ENCODE results near the gene TPK1. TPM values are rescaled to one million over a fixed set of nuclear protein-coding genes. Genes with fewer than 3 reads are reported as not detected.

TPK1 gene
- 3.2 TPM for polyA plus RNA-seq (ENCODE audit: insufficient read length)

DNA sequence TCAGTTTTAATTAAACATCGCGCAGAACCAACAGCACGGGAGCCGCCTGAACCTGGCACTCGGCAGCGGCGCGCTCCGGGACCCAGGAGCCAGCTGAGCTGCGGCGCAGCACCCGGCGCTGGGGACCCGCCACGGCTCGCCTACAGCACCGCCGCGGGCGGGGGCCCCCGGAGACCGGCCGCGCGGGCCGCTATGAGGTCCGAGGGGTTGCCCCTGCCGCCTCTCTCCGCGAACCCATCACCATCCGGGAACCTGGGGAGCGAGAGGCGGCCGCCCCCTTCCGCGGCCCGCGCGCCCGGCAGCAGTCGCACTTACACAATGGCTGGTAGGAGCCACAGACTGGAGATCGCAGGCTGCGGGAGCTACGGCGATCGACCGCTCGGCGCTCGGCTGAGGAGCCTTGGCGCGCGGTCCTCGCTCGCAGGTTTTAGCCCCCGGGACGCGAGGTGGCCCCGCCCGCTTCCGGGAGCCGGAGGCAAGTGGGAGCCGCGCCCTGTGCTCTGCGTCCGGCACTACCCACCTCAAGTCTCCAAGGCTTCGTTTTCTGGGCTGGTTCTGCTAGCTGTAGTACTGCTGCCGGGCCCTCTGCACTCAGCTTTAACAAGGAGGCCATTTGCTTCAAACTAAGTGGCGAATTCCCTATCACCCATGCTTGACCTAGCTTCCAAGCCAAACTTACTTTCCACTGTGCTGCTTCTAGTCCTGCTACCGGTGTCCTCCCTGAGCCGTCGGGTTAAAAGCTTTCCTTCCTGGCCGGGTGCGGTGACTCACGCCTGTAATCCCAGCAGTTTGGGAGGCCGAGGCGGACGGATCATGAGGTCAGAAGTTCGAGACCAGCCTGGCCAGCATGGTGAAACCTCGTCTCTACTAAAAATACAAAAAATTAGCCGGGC, at the start of gene TPK1:
TPK1 (minus strand) TSS at position 402 of the 893 bp plus-strand sequence. CDS start 451 bp downstream, outside the sequence.
- peak; percentile 95 for DNase-seq

DNA sequence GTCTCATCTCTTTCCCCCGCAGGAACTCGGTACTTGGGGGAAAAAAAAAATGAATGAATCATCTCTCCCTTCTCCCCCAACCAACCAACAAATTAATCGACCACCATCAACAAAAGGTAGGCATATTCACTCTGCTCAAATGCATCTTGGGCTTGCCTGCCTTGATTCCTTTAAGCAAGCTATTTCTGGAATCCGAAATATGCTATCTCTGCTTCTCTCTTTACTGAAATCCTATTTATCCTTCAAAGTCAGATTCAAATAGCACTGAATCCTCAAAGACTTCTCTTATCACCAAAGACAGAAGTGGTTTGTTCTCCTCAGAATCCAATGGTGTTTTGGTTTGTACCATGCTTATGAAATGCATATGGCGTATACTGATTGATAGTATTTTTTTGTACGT, 49.6 kb upstream of the TPK1 start:
- DNase-seq: no peak

DNA sequence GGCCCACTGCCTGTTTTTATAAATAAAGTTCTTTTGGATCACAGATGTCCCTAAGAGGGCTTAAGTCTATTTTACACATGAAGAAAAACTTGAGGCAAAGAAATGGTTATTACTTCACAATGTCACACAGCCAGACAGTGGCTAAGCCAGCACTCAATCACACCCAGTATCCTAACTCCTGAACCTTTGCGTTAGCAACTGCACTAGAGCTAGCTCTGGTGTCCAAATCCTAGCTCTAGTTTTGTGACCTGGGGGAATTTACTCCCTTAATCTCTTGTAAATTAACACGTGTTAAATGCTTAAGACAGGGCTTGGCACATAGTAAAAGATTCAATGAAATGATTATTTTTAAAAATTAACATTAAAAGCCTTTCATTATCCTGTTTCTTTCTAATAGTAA, 49.0 kb upstream of the TPK1 start:
- DNase-seq: no peak

DNA sequence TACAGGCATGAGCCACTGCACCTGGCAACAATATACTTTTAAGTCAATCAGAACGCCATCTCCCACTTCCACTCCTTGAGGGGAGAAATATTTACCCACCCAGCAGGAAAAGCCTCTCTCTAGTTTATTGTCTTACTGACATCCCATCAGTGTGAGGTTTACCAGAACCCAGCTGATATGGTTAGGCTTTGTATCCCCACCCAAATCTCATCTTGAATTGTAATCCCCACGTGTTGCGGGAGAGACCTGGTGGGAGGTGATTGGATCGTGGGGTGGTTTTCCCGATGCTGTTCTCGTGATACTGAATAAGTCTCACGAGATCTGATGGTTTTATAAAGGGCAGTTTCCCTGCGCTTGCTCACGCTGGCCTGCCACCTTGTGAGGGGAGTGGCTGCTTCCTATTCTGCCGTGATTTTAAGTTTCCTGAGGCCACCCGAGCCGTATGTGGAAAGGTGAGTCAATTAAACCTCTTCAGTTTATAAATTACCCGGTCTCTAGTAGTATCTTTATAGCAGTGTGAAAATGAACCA, 37.5 kb upstream of the TPK1 start:
- no peak for DNase-seq

DNA sequence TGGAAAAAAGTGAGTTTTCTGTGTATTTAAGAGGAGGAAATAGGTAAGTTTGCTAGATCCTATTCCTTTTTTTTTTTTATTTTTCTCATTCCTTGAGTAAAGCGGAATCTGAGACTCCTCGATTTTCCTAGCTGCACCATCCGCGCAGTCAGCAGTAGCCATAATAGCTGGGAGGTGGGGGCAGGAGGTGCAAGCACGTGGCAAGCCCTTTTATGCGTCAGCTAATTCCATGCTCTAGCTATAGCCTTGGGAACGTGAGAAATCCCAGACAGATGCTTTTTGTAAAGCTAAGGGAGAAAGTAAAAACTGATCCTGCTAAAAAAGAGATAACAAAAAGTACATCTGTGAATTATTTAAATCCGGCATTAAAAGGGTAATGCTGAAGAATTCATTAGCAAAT, 33.2 kb upstream of the TPK1 start:
- no peak for DNase-seq

DNA sequence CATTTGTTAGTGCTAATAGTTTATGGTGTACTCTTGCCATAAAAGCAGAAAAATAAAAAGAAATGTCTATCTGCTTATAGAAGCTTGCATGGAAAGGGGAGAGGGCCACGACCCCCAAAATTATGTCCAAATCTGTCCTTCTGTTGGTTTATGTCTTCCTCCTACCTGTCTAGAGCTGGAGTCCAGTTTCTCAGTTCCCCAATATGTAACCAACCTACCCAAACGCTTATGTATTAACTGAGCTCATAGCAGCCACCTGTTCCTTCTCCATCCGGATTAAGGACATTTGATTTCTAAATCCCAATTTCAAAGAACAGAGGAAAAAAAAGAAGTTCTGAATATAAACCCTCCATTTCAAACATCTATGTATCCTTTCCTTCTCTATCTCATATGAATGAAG, 30.3 kb upstream of the TPK1 start:
- DNase-seq: no peak

DNA sequence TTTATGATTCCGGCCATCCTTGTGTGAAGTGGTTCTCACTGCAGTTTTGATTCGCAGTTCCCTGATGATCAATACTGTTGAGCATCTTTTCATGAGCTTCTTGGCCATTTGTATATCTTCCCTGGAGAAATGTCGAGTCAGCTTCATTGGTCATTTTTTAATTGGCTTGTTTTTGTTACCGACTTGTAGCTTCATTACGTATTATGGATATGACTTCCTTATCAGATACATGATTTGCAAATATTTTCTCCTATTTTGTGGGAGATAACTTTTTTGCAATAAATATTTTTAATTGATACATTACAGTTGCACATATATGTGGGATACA, 27.4 kb upstream of the TPK1 start:
- DNase-seq: no peak

DNA sequence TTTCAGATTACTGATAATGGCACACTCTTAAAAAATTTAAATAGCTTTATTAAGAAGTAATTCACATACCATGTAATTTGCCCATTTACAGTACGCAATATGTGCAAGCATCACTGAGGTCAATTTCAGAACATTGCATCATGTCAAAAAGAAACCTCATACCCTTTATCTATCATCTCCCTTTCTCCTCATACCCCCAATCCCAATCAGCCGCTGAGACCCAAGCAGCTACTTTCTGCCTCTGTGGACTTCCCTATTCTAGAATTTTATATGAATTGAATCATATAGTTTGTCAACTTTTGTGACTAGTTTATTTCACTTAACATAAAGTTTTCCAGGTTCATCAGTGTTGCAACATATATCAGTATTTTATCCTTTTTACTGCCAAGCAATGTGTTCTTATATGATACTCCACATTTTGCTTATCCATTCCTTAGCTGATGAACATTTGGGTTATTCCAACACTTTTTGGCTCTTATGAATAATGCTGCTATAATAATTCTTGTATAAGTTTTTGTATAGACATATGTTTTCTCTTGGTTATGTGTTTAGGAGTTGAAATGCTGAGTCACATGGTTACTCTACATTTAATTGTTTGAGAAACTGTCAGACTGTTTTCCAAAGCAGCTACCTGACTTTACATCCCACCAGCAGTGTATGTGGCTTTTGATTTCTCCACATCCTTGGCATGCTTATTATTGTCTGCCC, 26.9 kb upstream of the TPK1 start:
- DNase-seq: no peak

DNA sequence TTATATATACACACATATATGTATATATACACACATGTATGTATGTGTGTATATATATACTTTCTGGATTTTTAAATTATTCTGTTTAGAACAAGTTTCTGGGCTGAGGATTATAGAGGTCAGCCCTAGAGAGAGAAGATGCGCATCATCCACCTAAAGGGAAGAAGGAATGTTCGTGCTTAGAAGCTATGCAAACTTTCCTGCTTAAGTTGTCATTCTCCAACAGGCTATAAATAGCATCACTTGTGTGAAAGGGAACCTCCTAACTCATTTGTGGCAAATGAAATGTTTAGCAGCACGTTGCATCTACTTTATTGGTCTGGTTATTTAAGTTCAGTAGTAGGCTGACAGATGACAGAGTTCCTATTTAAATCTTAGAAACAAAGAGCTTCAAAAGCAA, 23.9 kb upstream of the TPK1 start:
- DNase-seq: no peak

DNA sequence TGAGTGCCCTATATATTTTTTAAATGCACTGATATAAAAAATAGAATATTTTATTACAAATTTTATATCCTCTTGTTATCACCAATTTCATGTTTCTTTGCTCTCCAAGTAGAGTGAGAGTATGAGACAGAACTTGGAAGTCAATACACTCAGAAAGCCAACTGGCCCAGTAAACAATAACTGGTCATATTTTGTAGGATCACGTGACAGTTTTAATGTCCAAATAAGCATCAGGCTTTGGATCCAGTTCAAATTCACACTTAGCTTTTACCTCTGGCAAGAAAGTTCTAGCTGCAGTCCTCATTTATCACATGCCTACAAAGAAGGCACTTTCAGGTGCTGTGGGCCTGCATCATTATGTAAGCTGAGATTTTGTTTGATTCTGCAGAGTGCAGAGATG, 21.6 kb upstream of the TPK1 start:
- DNase-seq: no peak

DNA sequence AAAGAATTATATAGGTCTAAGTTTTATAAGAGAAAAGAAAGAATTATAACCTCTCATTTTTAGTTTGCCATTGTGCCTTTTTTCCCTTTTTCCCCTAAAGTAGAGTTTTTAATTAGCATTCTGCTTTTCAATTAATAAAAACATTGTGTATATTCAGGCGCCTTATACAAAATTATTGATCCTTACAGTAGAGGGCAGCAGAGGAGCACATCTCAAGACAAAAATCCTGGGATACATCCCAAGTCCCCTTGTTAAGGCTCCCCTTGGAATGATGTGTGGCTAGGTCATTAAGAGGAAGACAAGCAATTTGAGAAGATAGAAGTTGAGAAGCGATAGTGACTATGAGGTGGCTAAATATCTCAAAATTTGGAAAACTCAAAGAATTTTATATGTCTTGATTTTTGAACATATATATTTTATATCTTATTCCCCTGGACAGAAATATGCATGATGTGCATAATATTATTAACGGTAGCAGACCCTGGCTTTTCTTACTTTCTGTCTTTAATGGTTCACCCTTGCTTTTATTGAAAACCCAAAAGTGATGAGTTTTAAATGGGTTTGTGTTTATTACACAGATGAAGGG, 19.1 kb upstream of the TPK1 start:
- DNase-seq: no peak

DNA sequence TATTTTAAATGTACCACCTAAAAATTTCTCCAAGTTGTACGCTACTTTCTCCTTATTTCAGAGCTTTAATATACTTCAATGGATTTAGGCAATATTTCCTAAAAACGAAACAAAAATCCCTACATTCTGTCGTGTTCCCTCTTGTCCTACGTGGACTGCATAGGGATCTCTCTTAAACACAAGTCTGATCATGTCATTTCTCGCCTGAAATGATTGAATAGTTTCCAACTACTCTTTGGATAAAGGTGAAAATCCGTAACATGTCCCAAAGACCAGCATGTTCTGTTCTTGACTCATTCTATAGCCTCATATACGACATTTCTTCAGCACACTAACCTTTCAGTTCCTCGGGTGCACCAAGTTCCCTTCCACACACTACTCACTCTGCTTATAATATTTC, 17.7 kb upstream of the TPK1 start:
- no peak for DNase-seq

DNA sequence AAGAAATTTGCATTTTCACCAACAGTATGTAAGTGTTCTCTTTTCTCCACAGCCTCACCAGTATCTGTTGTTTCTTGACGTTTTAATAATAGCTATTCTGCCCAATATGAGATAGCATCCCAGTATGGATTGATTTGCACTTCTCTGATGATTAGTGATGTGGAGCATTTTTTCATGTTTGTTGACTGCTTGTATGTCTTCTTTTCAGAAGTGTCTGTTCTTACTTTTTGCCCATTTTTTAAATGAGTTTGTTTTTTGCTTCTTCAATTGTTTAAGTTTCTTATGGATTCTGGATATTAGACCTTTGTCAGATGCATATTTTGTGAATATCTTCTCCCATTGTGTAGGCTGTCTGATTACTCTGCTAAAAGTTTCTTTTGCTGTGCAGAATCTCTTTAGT, 12.2 kb upstream of the TPK1 start:
- DNase-seq: no peak

DNA sequence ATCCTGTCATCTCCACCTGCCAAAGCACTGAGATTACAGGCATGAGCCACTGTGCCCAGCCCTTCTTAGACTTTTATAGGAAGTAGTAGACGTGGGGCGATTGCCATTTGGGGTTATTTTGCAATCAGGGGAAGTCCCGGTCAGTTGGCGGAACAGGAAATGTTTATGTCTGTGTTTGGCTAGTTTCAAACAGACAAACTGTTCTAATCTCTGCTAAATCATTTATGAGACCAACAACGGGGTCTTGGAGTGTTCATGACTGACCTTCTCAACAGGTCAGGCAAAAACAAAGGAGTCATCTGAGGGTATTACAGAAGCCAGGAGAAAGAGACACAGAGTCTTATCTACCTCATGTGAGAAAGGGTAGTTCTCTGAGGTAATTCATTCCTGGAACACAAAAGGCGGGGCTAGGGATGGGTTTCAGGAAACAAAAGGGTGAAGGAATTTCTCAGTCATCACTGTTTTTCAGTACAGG, 6.6 kb upstream of the TPK1 start:
- no peak for DNase-seq

DNA sequence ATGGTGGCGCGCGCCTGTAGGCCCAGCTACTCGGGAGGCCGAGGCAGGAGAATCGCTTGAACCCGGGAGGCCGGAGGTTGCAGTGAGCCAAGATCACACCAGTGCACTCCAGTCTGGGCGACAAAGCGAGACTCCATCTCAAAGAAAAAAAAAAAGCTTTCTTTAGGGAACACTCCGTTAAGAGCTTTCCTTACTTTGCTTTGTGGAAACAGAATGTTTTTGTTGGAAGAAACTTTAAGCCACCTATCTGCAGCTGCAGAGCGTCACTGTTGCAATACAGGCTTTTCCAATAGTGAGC, 641 bp upstream of the TPK1 start:
- DNase-seq: no peak

DNA sequence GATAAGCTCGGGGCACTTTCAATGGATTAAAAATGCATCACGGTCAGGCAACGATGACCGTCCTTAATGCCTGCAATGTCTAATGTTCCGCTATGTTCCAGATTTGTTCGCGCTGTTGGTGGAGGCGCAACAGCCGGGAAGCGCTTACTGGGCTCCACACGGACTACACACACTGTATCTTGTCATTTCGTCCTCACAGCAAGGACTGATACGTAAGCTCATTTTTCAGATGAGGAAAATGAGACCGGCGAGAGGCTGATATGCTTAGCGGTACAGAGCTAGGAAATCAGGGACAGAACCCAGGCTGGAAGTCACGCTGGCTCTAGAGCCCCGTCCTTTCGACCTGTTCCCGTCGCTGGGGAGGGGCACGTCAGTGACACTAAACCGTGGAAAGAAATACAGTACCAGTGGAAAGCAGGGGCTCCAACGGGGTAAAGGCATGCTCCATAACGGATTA, 670 bp downstream of the TPK1 start:
- peak; percentile 72 for DNase-seq

DNA sequence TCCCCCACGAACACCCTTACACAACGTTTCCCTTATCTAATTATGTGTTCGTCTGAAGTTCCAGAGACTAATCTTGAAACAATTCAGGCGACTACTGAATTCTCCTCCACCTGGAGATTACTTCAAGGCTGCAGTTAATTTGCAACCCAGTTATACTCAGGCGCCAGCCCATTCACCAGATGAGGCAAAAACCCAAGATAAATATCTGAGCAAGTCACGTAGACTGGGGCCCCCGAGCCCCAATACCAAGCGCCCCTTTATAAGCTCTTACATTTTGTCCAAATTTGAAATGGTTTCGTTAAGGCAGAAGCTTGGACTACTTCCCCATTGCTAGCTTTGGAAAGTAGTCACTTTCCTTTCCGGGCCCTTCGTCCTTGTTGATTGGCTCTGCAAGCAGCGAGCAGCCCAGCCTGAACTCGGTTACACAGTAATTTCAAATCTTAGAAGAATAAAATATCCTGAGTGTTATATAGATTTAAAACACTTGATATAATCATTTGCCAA, 1.2 kb downstream of the TPK1 start:
- peak; percentile 42 for DNase-seq

DNA sequence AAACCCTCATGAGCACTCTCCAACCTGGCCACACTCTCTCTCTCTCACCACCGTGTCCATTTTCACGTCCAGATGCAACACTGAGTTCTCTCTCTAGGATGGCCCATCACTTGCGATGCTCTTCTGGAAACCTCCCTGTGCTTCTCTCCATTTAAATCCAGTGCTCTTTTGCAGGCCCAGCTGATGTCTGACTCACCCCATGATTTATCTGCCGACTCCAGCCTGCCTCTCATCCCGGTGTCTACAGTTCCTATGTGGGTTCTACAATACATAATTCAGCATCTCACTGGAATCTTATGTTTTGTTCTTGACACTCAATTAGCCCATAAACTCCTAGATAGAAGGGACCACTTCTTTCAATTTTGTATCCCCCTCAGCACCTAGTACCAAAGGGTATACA, 5.0 kb downstream of the TPK1 start:
- no peak for DNase-seq

DNA sequence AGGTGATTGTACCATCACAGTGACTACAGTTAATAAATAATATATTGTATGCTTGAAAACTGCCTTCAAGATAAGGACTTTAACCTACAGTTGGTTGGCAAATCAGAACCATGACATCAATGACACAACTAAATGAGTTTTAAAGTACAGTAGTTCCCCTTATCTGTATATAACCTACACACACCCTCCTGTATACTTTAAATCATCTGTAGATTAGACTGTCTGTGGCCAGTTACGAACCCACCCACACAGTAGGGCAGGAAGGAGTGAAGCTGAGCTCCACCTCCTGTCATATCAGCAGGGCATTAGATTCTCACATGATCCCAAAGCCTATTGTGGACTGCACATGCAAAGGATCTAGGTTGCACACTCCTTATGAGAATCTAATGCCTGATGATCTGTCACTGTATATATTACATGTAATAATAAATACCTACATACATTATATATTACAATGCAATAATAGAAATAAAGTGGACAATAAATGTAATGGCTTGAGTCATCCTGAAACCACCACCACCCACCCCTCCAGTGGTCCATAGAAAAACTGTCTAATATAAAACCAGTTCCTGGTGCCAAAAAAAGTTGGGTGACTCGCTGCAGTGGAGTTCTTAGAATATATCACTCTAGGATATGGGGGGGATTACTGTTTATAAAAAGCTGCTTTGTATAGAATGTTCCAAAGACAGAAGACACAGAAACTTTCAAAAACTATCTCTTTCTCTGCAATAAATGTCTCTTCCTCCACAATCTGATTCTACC, 5.6 kb downstream of the TPK1 start:
- DNase-seq: no peak

DNA sequence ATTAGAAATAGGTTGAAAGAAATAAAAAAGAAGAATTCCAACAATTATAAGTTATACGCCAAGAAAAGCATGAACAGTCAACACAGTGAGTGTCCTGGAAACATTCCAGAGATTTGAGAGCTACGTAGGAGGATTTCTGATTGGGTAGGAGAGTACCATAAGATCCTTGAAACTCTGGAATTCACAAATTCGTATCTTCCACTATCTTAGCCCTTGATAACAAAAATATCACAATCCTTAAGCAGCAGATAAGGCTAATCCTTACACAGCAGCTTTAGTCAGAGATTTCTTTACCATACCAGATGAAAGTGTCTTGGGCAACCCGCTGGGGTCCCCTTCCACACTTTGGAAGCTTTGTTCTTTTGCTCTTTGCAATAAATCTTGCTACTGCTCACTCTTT, 8.2 kb downstream of the TPK1 start:
- no peak for DNase-seq

DNA sequence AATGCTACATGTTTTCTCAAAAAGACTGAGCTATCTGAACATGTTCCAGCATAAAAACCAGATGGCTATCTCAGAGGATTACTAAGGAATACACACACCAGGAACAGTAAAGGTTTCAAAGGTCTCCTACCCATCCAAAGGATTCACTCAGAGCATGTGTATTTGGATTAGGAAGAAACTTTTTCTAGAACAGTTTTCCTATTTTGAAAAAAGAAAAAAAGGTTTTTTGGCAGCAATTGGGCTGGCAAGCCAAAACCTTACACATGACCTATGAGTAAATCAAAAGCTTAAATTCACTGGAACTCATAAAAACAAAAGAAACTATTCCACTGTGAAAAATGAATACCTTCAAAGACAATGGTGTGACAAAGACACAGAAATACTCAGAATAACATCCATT, 9.6 kb downstream of the TPK1 start:
- DNase-seq: no peak

DNA sequence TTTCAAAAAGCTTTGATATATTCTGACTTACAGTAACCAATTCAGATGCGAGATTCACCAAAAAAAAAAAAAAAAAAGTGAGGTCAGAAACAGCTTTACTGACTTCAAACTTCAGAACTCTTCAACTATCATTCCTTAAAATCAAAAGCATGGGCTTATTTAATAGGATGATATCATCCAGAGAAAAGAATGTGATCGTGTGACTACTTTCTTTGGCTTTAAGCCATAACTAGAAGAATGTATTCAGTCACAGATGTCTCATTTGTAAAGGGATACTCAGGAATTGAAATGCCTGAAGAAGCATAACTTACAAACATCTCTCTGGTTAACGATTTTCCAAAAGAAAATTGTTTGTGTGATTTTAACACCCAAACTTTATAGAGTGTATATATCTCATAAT, 11.5 kb downstream of the TPK1 start:
- DNase-seq: peak; percentile 39

DNA sequence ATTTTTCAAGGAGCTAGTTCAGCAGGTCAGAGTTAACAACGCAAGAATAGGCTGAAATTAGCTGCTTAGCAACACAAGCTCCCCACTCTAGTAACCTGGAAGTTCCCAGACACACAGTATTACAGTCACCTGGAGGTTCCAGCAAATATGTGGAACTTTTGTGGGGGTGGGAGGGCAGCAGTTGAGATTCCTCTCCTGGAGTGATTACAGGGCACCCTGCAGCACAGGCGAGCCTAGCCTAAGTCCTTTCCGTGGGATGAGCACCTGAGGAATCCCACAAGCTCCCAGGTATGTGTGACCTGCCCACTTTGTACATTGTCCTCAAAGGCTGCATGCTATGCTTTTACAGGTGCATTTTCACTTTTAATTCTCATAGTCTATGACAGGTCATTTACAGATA, 13.6 kb downstream of the TPK1 start:
- no peak for DNase-seq

All from hindlimb muscle (tissue), 1 donor.